Mesenchymal stem cell (in vitro differentiated cells and primary cell): ENCODE measurements around the gene TOLLIP.

Source experiments
- DNase-seq: peaks from one replicate; pipeline ENCODE4 v3.0.0-alpha.2; 2013
- H2AFZ ChIP-seq: one replicate; pipeline ENCODE4 v1.6.1; 2013; ENCODE audit warnings: low read depth, mild to moderate bottlenecking, control low read depth, inconsistent platforms, low read length, moderate library complexity
- H2AK5ac ChIP-seq: 2 replicates; pipeline ENCODE4 v1.6.1; 2013; ENCODE audit warnings: low read length, moderate library complexity, mild to moderate bottlenecking, inconsistent platforms; ENCODE audit not compliant: severe bottlenecking
- H2BK120ac ChIP-seq: one replicate; pipeline ENCODE4 v1.6.1; 2013; ENCODE audit warnings: low read depth, mild to moderate bottlenecking, inconsistent platforms, low read length, moderate library complexity
- H2BK12ac ChIP-seq, 2 experiments: one replicate each; pipeline ENCODE4 v1.6.1; 2013; ENCODE audit warnings: inconsistent platforms in 2 of 2, low read length in 2 of 2, mild to moderate bottlenecking in 2 of 2, moderate library complexity in 2 of 2, control low read depth in 1 of 2
- H2BK15ac ChIP-seq: one replicate; pipeline ENCODE4 v1.6.1; 2013; ENCODE audit warnings: mild to moderate bottlenecking, low read depth, inconsistent platforms; ENCODE audit not compliant: poor library complexity, severe bottlenecking
- H2BK5ac ChIP-seq: 2 replicates; pipeline ENCODE4 v1.6.1; 2013; ENCODE audit warnings: low read depth, mild to moderate bottlenecking, low read length, control low read depth, inconsistent platforms; ENCODE audit not compliant: poor library complexity, severe bottlenecking
- H3K14ac ChIP-seq, 2 experiments: one replicate each; pipeline ENCODE4 v1.6.1; 2013; ENCODE audit warnings: inconsistent platforms in 2 of 2, low read length in 2 of 2, control low read depth in 1 of 2, mild to moderate bottlenecking in 1 of 2, moderate library complexity in 1 of 2
- H3K18ac ChIP-seq, 2 experiments: one replicate each; pipeline ENCODE4 v1.6.1; 2013; ENCODE audit warnings: inconsistent platforms in 2 of 2, low read length in 2 of 2, control low read depth in 1 of 2, low read depth in 1 of 2, mild to moderate bottlenecking in 1 of 2
- H3K23ac ChIP-seq, 2 experiments: one replicate each; pipeline ENCODE4 v1.6.1; 2013; ENCODE audit warnings: inconsistent platforms in 2 of 2, low read length in 2 of 2, mild to moderate bottlenecking in 2 of 2, moderate library complexity in 2 of 2, control low read depth in 1 of 2
- H3K27ac ChIP-seq: 2 replicates; pipeline ENCODE4 v1.5.1; 2013; ENCODE audit warnings: mild to moderate bottlenecking, moderate library complexity, low read length, control low read depth, inconsistent platforms; ENCODE audit not compliant: poor library complexity, severe bottlenecking
- H3K27me3 ChIP-seq, 2 experiments: 2 replicates each; pipeline versions ENCODE4 v1.6.1 to v1.7.0; 2013; ENCODE audit warnings: low read length in 2 of 2, mild to moderate bottlenecking in 2 of 2, moderate library complexity in 2 of 2, control low read depth in 1 of 2, inconsistent platforms in 1 of 2; ENCODE audit not compliant: control insufficient read depth in 1 of 2, insufficient read depth in 1 of 2
- H3K36me3 ChIP-seq, 2 experiments: 2 replicates each; pipeline versions ENCODE4 v1.6.1 to v1.7.0; 2013; ENCODE audit warnings: low read length in 2 of 2, control low read depth in 1 of 2, inconsistent platforms in 1 of 2, low read depth in 1 of 2, mild to moderate bottlenecking in 1 of 2; ENCODE audit not compliant: insufficient read depth in 2 of 2, control insufficient read depth in 1 of 2
- H3K4ac ChIP-seq, 2 experiments: one replicate each; pipeline ENCODE4 v1.6.1; 2013; ENCODE audit warnings: inconsistent platforms in 2 of 2, low read length in 2 of 2, mild to moderate bottlenecking in 2 of 2, moderate library complexity in 2 of 2, control low read depth in 1 of 2, low read depth in 1 of 2
- H3K4me1 ChIP-seq: 2 replicates; pipeline ENCODE4 v1.6.1; 2013; ENCODE audit warnings: low read depth, low read length, control low read depth; ENCODE audit not compliant: control insufficient read depth, insufficient read depth
- H3K4me2 ChIP-seq: 2 replicates; pipeline ENCODE4 v1.6.1; 2013; ENCODE audit warnings: low read length, mild to moderate bottlenecking, inconsistent platforms; ENCODE audit not compliant: poor library complexity, severe bottlenecking
- H3K4me3 ChIP-seq, 2 experiments: 2 replicates each; pipeline versions ENCODE4 v1.5.1 to v1.7.0; 2013; ENCODE audit warnings: low read length in 2 of 2, mild to moderate bottlenecking in 2 of 2, control low read depth in 1 of 2, low read depth in 1 of 2; ENCODE audit not compliant: insufficient read depth in 1 of 2
- H3K79me1 ChIP-seq: replicated peaks from 2 replicates; pipeline ENCODE4 v1.6.1; 2013; ENCODE audit warnings: mild to moderate bottlenecking, control low read depth, low read length, inconsistent platforms; ENCODE audit not compliant: poor library complexity, severe bottlenecking
- H3K9ac ChIP-seq: 2 replicates; pipeline ENCODE4 v1.7.0; 2013; ENCODE audit warnings: mild to moderate bottlenecking, low read length, moderate library complexity
- H3K9me3 ChIP-seq: 2 replicates; pipeline ENCODE4 v1.7.0; 2013; ENCODE audit warnings: mild to moderate bottlenecking, low read length; ENCODE audit not compliant: control insufficient read depth
- H4K8ac ChIP-seq: one replicate; pipeline ENCODE4 v1.6.1; 2013; ENCODE audit warnings: inconsistent platforms, mild to moderate bottlenecking, low read length, moderate library complexity
- H4K91ac ChIP-seq: one replicate; pipeline ENCODE4 v1.6.1; 2013; ENCODE audit warnings: mild to moderate bottlenecking, low read length, inconsistent platforms
- WGBS: methylation state at CpG from one replicate; pipeline ENCODE4 v1.1.7; 2013; ENCODE audit warnings: mixed read lengths; 5-methylcytosine and 5-hydroxymethylcytosine counted together

TOLLIP gene

DNA sequence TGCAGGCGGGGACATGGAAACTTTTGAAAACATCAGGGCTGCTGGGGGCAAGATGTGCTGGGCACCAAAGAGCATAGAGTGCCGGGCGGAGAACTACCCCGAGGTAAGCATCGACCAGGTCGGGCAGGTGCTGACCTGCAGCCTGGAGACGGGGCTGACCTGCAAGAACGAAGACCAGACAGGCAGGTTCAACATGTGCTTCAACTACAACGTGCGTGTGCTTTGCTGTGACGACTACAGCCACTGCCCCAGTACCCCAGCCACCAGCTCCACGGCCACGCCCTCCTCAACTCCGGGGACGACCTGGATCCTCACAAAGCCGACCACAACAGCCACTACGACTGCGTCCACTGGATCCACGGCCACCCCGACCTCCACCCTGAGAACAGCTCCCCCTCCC, 67.1 kb downstream of the TOLLIP start:
- H2BK120ac ChIP-seq, result no peak overlapping the region
- no peak overlapping the region for H2BK5ac ChIP-seq
- H3K9ac ChIP-seq, result no peak overlapping the region
- H3K4me2 ChIP-seq, result no peak overlapping the region
- peak overlapping the region; percentile 39 for H4K91ac ChIP-seq
- H3K4ac ChIP-seq, result no peak overlapping the region
- H2BK15ac ChIP-seq, result no peak overlapping the region
- H3K23ac ChIP-seq, result no peak overlapping the region
- WGBS, result 89% methylated on average over 20 of the region's 20 CpGs
- no peaks in the 10 kb centered on the region for H3K9me3 ChIP-seq
- H3K36me3 ChIP-seq, result peaks cover 0 to 7% of the 10 kb centered on the region in 2 experiments
- no peak overlapping the region for H3K27ac ChIP-seq
- H3K4me3 ChIP-seq, result no peak overlapping the region
- no peak overlapping the region for H3K18ac ChIP-seq
- H3K79me1 ChIP-seq, result no peaks in the 10 kb centered on the region
- no peak overlapping the region for H2BK12ac ChIP-seq
- H4K8ac ChIP-seq, result peak overlapping the region; percentile 15
- no peak overlapping the region for H2AFZ ChIP-seq
- H3K14ac ChIP-seq, result no peak overlapping the region
- DNase-seq, result no peak
- no peak overlapping the region for H2AK5ac ChIP-seq
- no peaks in the 10 kb centered on the region for H3K4me1 ChIP-seq
- peaks cover 0 to 3% of the 10 kb centered on the region in 2 experiments for H3K27me3 ChIP-seq

DNA sequence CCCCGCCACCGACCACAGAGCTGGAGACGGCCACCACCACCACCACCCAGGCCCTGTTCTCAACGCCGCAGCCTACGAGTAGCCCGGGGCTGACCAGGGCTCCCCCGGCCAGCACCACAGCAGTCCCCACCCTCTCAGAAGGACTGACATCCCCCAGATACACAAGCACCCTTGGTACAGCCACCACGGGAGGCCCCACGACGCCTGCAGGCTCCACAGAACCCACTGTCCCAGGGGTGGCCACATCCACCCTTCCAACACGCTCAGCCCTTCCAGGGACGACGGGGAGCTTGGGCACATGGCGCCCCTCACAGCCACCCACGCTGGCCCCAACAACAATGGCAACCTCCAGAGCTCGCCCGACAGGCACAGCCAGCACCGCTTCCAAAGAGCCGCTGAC, 67.7 kb downstream of the TOLLIP start:
- H3K4ac ChIP-seq, result no peak overlapping the region
- H3K9ac ChIP-seq, result no peak overlapping the region
- H2BK120ac ChIP-seq, result no peak overlapping the region
- no peak overlapping the region for H2BK15ac ChIP-seq
- H3K27ac ChIP-seq, result no peak overlapping the region
- H3K4me1 ChIP-seq, result no peaks in the 10 kb centered on the region
- no peak overlapping the region for H3K4me2 ChIP-seq
- peaks cover 0 to 7% of the 10 kb centered on the region in 2 experiments for H3K36me3 ChIP-seq
- no peak overlapping the region for H3K4me3 ChIP-seq
- H2AK5ac ChIP-seq, result no peak overlapping the region
- H3K79me1 ChIP-seq, result no peaks in the 10 kb centered on the region
- no peak overlapping the region for H2AFZ ChIP-seq
- H3K23ac ChIP-seq, result no peak overlapping the region
- no peak for DNase-seq
- H4K91ac ChIP-seq, result peak overlapping the region; percentile 39
- no peaks in the 10 kb centered on the region for H3K9me3 ChIP-seq
- 97% methylated on average over 20 of the region's 20 CpGs for WGBS
- no peak overlapping the region for H3K18ac ChIP-seq
- no peak overlapping the region for H2BK12ac ChIP-seq
- no peak overlapping the region for H3K14ac ChIP-seq
- H3K27me3 ChIP-seq, result peaks cover 0 to 8% of the 10 kb centered on the region in 2 experiments
- H4K8ac ChIP-seq, result no peak overlapping the region
- H2BK5ac ChIP-seq, result no peak overlapping the region

DNA sequence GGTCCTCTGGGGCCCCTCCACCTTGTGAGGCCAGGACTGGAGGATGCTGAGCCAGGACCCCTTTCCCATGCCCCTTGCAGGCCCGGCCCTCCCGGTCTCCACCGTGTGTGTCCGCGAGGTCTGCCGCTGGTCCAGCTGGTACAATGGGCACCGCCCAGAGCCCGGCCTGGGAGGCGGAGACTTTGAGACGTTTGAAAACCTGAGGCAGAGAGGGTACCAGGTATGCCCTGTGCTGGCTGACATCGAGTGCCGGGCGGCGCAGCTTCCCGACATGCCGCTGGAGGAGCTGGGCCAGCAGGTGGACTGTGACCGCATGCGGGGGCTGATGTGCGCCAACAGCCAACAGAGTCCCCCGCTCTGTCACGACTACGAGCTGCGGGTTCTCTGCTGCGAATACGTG, 68.7 kb downstream of the TOLLIP start:
- no peak overlapping the region for H3K4ac ChIP-seq
- H3K9me3 ChIP-seq, result no peaks in the 10 kb centered on the region
- H3K4me2 ChIP-seq, result no peak overlapping the region
- no peak overlapping the region for H3K4me3 ChIP-seq
- H3K23ac ChIP-seq, result no peak overlapping the region
- 88% methylated on average over 25 of the region's 25 CpGs for WGBS
- H2BK12ac ChIP-seq, result no peak overlapping the region
- no peaks in the 10 kb centered on the region for H3K79me1 ChIP-seq
- no peak overlapping the region for H2AFZ ChIP-seq
- H4K8ac ChIP-seq, result no peak overlapping the region
- H3K18ac ChIP-seq, result no peak overlapping the region
- H2BK120ac ChIP-seq, result no peak overlapping the region
- peaks cover 0 to 15% of the 10 kb centered on the region in 2 experiments for H3K27me3 ChIP-seq
- H2AK5ac ChIP-seq, result no peak overlapping the region
- no peak overlapping the region for H3K14ac ChIP-seq
- H3K36me3 ChIP-seq, result peaks cover 0 to 7% of the 10 kb centered on the region in 2 experiments
- no peak for DNase-seq
- no peak overlapping the region for H4K91ac ChIP-seq
- H2BK5ac ChIP-seq, result no peak overlapping the region
- no peaks in the 10 kb centered on the region for H3K4me1 ChIP-seq
- no peak overlapping the region for H3K27ac ChIP-seq
- no peak overlapping the region for H3K9ac ChIP-seq
- no peak overlapping the region for H2BK15ac ChIP-seq

DNA sequence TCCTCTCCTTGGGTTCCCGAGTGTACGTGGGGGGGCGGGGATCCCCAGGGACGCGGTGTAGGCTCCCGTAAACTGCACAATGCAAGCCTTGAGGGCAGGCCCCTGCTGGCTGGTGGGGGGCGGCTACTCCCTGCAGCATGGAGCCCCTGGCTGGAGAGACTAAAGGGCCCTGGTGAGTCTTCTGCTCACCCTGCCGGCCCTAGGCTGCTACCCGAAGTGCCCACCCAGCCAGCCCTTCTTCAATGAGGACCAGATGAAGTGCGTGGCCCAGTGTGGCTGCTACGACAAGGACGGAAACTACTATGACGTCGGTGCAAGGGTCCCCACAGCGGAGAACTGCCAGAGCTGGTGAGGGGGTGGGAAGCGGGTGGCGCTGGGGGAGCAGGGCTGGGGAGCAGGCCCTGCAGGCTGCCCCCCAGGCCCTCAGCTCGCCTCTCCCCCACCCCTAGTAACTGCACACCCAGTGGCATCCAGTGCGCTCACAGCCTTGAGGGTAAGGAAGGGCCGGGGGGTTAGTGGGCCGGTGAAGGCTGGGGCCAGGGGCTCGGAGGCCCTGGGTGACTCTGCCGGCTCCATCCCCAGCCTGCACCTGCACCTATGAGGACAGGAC, 69.7 kb downstream of the TOLLIP start:
- no peak overlapping the region for H2BK12ac ChIP-seq
- no peak overlapping the region for H2BK15ac ChIP-seq
- WGBS, result 90% methylated on average over 23 of the region's 23 CpGs
- no peak overlapping the region for H3K23ac ChIP-seq
- no peak overlapping the region for H3K4ac ChIP-seq
- H3K79me1 ChIP-seq, result no peaks in the 10 kb centered on the region
- H3K4me2 ChIP-seq, result no peak overlapping the region
- H3K36me3 ChIP-seq, result peaks cover 0 to 7% of the 10 kb centered on the region in 2 experiments
- H3K18ac ChIP-seq, result no peak overlapping the region
- H2AFZ ChIP-seq, result no peak overlapping the region
- no peak overlapping the region for H4K8ac ChIP-seq
- H2BK120ac ChIP-seq, result no peak overlapping the region
- no peak overlapping the region for H4K91ac ChIP-seq
- H2BK5ac ChIP-seq, result no peak overlapping the region
- no peaks in the 10 kb centered on the region for H3K9me3 ChIP-seq
- H3K27me3 ChIP-seq, result peaks cover 0 to 15% of the 10 kb centered on the region in 2 experiments
- DNase-seq, result no peak
- no peak overlapping the region for H3K27ac ChIP-seq
- H3K4me3 ChIP-seq, result no peak overlapping the region
- H3K4me1 ChIP-seq, result no peaks in the 10 kb centered on the region
- H3K14ac ChIP-seq, result no peak overlapping the region
- no peak overlapping the region for H3K9ac ChIP-seq
- H2AK5ac ChIP-seq, result no peak overlapping the region
